ENCODE data around the gene TSC22D2. TPM values are rescaled to one million over a fixed set of nuclear protein-coding genes. Genes with fewer than 3 reads are reported as not detected.

The TSC22D2 gene
- total and polyA plus RNA-seq, 7 donors: 6.6 to 24.9 (median 14.6) TPM

GRCh38 chr3:150414258-150414657 lies 6.2 kb downstream of the TSC22D2 start:
- H3K27ac ChIP-seq: peak overlapping the region in 1 of 4 donors; percentile 8
- H3K4me3 ChIP-seq: peak overlapping the region in 3 of 4 donors; percentile 3 to 92 (median 10)
- no peak for DNase-seq
- TF ChIP-seq EP300 (IDR thresholded peaks at IDR 0.05) (no peak), POLR2A (IDR thresholded peaks at IDR 0.05) (no peak), POLR2AphosphoS5 (IDR thresholded peaks at IDR 0.05) (no peak), CTCF (IDR thresholded peaks at IDR 0.05) (no peak)
- no peaks in the 10 kb centered on the region for H3K27me3 ChIP-seq
- H3K9me3 ChIP-seq: no peaks in the 10 kb centered on the region
- intact Hi-C loops (cut with DNase I): loop anchor here (5.0 kb wide), 2 partner anchors 38 to 187 kb away; no protein-coding TSS in a partner anchor
- 10 to 45% methylated on average over 3 of the region's 3 CpGs for WGBS, 2 donors
- peaks cover 0 to 75% (median 55%) of the 10 kb centered on the region in 4 donors for H3K4me1 ChIP-seq
- no peaks in the 10 kb centered on the region for H3K36me3 ChIP-seq

- Histone ChIP-seq H3K4me3 (peak overlapping the region in 1 of 4 donors; percentile 92), H3K9me3 (no peaks in the 10 kb centered on the region), H3K27me3 (no peaks in the 10 kb centered on the region), H3K27ac (peak overlapping the region in 1 of 4 donors; percentile 8), H3K36me3 (no peaks in the 10 kb centered on the region), H3K4me1 (peaks cover 0 to 82% (median 58%) of the 10 kb centered on the region in 4 donors)
- TF ChIP-seq POLR2A (IDR thresholded peaks at IDR 0.05) (no peak), POLR2AphosphoS5 (IDR thresholded peaks at IDR 0.05) (no peak), EP300 (IDR thresholded peaks at IDR 0.05) (no peak), CTCF (IDR thresholded peaks at IDR 0.05) (no peak)
- DNase-seq: no peak
- WGBS, 2 donors: 62 to 70% methylated on average over 5 of the region's 5 CpGs
- intact Hi-C loops (cut with DNase I): loop anchor here (5.0 kb wide), 2 partner anchors 37 to 188 kb away; no protein-coding TSS in a partner anchor
Measured at GRCh38 chr3:150414959-150415358, 6.9 kb downstream of the TSC22D2 start.

- no peak overlapping the region for H3K27ac ChIP-seq
- H3K27me3 ChIP-seq: no peaks in the 10 kb centered on the region
- H3K36me3 ChIP-seq: no peaks in the 10 kb centered on the region
- no peak for TF ChIP-seq CTCF (IDR thresholded peaks at IDR 0.05)
- TF ChIP-seq POLR2AphosphoS5 (IDR thresholded peaks at IDR 0.05): no peak
- no peak for TF ChIP-seq POLR2A (IDR thresholded peaks at IDR 0.05)
- no peak for TF ChIP-seq EP300 (IDR thresholded peaks at IDR 0.05)
- 44 to 73% methylated on average over 1 of the region's 1 CpG for WGBS, 2 donors
- no peaks in the 10 kb centered on the region for H3K9me3 ChIP-seq
- no peak for DNase-seq
- H3K4me1 ChIP-seq: peaks cover 0 to 100% (median 76%) of the 10 kb centered on the region in 4 donors
- intact Hi-C loops (cut with DNase I): no loop called here
- H3K4me3 ChIP-seq: no peak overlapping the region
Measured at GRCh38 chr3:150419076-150419868, 11.2 kb downstream of the TSC22D2 start.

- H3K9me3 ChIP-seq: no peaks in the 10 kb centered on the region
- H3K36me3 ChIP-seq: no peaks in the 10 kb centered on the region
- peaks cover 0 to 97% (median 72%) of the 10 kb centered on the region in 4 donors for H3K4me1 ChIP-seq
- DNase-seq: no peak
- no peak overlapping the region for H3K4me3 ChIP-seq
- TF ChIP-seq EP300 (IDR thresholded peaks at IDR 0.05) (no peak), CTCF (IDR thresholded peaks at IDR 0.05) (no peak), POLR2AphosphoS5 (IDR thresholded peaks at IDR 0.05) (no peak), POLR2A (IDR thresholded peaks at IDR 0.05) (no peak)
- intact Hi-C loops (cut with DNase I): no loop called here
- no peak overlapping the region for H3K27ac ChIP-seq
- H3K27me3 ChIP-seq: no peaks in the 10 kb centered on the region
Measured at GRCh38 chr3:150419959-150420358, 11.9 kb downstream of the TSC22D2 start.

Measured in sigmoid colon (tissue), 7 donors.